Peyer's patch (tissue), 4 donors: Measurements from ENCODE around the gene HTR4.

Experiments
- CTCF ChIP-seq, 6 experiments: fragments of 450-650 bp in 4 of 6; fragments of 200-600 bp in 2 of 6; sonication (generic) in 1 of 6; IDR thresholded peaks; one replicate each; pipeline ENCODE4 v1.5.1; 2017 to 2019; ENCODE audit warnings: antibody characterized with exemption in 6 of 6, mild to moderate bottlenecking in 3 of 6, moderate library complexity in 1 of 6
- POLR2A ChIP-seq, 2 donors: fragments of 450-650 bp; IDR thresholded peaks; one replicate each; pipeline ENCODE4 v1.5.1; 2017; ENCODE audit warnings: antibody characterized with exemption in 2 of 2, mild to moderate bottlenecking in 2 of 2, moderate library complexity in 2 of 2

- no peak for TF ChIP-seq CTCF (IDR thresholded peaks at IDR 0.05)
- TF ChIP-seq POLR2A (IDR thresholded peaks at IDR 0.05), result no peak
Measured at GRCh38 chr5:148465381-148466235, 188.7 kb downstream of the HTR4 start.
